ENCODE results near the gene AGR2.
"Not testable (repeated sequence)": the region's sequence is repeated elsewhere in the genome, so short reads cannot be mapped to it uniquely, and the experiment has no call there.

The AGR2 gene

DNA sequence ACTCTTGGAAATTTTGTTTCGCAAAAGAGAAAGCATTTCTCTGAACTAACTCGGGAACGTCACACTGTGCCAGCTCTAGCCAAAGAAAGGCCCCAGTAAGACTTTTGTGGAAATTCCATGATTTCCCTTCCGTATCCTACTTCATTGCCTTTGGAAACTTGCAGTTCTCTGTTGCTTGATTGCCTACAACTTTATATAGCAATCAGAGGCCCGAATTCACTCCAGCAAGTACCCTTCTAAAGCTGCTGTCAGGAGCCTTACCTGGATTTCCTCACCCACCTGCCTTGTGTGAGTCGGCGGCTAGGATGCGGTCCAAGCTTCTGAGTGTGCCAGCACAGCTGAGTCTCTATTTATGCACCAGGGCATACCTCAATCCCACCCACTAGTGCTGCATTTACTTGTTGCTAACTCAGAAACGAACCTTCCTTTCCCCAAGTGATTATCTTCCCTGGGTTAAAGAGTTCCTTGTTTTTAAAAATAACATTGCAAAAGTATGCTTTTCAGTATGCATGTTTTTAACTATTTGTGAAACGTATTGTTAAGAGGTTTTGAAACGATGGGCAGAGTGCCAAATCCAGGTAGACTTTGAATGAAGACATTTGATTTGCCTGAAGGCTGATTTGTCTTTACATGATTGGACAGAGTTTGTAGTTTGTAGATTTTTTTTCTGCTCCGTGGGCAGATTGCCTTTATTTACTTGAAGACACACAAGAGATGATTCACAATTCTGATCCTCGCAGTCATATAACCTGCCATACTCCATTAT, at the start of gene AGR2:
TSS of gene AGR2 (minus strand) at position 326 of the 766 bp plus-strand sequence. CDS start 3,203 bp downstream, outside the sequence.
- no peak for DNase-seq (ENCODE audit: low read depth in 2 of 2)

DNA sequence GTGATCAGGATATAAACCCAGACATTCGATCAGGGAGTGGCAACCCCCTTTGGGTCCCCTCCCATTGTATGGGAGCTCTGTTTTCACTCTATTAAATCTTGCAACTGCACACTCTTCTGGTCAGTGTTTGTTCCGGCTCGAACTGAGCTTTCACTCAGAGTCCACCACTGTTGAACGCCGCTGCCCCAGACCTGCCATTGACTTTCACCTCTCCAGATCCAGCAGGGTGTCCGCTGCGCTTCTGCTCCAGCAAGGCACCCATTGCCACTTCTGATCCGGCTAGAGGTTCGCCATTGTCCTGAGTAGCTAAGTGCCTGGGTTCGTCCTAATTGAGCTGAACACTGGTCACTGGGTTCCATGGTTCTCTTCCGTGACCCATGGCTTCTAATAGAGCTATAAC, 48.4 kb upstream of the AGR2 start:
- not testable (repeated sequence) for DNase-seq (ENCODE audit: low read depth in 2 of 2)

DNA sequence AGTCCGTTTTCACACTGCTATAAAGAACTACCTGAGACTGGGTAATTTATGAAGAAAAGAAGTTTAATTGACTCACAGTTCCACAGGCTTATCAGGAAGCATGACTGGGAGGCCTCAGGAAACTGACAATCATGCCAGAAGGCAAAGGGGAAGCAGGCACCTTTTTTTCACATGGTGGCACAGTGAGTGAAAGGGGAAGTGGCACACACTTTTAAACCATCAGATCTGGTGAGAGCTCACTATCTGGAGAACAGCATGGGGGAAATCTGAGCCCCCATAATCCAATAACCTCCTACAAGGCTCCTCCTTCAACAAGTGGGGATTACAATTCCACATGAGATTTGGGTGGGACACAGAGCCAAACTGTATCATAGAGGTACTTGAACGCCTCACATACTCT, 47.0 kb upstream of the AGR2 start:
- no peak for DNase-seq (ENCODE audit: low read depth in 2 of 2)

DNA sequence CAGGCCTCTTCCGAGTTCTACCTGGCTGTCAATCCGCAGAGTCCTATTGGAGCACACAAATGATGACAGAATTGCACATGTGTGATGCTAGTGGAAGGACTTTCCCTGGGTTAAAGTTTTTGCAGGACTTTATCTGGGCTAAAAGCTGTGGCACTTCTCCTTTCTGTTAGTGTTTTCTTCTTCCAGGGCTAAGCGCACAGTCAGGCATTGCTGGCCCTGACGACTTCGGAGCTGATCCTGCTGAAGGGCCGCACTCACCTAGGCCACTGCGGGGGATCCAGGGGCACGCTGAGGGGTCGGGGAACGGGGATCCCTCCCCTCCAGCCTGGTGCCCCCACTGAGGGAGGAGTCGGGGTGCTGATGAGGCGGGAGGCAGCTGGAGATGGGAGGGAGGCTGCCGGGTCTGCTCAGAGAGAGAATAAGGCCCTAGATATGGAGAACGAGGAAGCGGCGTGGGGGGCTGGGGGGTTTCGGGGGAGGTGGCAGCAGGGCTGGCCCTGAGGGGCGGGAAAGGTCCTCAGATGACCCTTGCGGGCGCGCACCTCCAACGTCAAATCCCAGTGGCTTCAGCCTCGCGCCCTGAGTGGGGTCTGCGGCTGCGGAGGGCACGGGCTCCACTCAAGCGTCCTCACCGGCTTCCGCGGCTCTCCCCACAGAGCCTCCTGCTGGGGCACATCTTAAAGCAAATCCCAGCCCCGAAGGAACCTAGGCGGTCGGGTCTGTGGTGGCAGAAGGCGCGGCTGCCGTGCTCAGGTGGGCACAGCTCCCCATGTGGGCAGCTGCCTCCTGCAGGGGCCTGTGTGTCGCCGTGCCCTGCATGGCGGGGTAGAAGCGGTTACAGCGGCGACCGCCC, 46.0 kb upstream of the AGR2 start:
- no peak for DNase-seq (ENCODE audit: low read depth in 2 of 2)

DNA sequence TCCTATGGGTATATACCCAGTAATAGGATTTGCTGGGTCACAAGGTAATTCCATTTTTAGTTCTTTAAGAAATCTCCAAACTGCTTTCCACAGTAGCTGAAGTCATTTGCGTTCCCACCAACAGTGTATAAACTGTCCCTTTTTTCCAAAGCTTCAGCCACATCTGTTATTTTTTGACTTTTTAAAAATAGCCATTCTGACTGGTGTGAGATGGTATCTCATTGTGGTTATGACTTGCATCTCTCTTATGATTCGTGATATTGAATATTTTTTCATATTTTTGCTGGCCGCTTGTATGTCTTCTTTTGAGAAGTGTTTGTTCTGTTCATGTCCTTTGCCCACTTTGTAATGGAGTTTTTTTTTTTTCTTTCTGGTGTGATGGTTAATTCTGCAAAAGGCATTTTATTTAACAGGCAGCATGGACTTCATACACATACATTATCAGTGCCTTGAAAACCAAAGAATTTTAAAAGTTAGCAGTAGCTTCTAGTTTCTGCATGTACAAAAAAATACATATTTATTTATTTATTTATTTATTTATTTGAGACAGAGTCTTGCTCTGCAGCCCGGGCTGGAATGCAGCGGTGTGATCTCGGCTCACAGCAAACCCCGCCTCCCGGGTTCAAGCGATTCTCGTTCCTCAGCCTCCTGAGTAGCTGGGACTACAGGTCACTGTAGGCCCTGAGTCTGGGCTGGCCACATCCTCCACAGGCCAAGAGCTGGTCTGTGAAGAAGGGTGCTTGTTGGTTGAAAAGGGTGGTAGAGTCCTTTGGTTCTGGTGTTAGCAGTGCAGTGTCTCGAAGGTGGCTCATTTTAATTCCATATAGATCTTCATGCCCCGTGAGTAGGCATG, 44.7 kb upstream of the AGR2 start:
- DNase-seq (ENCODE audit: low read depth in 2 of 2) = no peak

DNA sequence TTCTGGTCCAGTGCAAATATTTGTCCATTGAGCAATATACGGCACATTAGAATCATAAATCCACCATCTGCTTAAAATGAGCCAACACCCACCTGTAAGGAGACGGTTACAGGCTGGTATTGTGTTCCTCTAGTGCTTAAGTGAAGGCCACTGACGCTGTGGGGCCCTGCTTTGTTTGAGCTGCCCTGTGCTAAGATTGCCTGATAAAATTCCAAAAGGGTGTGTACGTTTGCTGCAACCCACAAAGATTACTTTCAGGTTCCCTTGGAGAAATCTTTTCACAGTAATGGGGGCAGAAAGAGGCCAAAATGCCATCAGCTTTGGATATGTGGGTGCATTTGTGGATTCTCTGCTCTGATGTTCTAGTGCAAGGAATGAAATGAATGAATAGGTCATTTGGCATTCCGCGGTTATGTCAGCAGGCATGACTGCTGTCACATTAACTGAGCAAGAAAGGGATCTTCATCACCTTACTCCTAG, 42.6 kb upstream of the AGR2 start:
- DNase-seq (ENCODE audit: low read depth in 2 of 2) = no peak

DNA sequence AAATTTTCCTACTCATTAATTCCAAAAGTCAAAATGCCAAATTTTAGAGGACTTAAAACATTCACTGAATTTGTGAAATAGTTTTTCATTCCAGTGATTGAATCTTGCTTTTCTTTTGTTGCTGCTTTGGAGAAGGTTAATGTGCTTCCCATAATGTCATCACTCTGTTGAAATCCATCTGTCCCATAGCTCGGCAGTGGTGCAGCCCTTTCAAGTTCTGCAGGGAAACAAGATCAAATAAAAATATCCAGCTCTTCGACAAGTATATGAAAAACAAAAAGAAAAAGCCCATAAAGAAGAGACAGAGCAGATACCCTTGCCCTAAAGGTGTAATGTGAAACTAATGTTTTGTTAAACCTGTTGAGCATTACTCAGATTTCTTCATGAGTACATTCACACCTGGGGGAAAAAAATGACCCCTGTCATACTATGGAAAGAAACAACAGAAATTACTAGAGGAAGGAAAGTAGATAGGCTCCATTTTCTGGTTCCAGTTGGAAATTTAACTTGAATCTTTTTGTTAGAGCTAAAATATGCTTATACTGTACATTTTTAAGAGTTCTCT, 41.9 kb upstream of the AGR2 start:
- no peak for DNase-seq (ENCODE audit: low read depth in 2 of 2)

DNA sequence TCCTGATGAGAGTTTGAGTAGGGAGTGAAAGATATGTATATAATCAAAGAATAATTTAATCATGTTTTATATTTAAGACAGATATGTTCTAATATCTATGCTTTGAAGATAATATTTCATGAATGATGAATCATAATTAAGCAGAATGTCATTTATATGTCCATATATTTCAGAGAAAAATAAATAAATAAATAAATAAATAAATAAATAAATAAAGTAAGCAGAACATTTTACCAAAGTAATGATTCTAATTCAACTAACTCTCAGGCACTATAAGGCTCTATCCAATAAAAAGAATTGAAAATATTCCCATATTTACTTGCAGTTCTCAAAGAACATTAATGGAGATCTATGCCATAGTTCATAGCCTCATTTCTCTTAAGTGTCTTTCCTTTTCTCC, 40.9 kb upstream of the AGR2 start:
- no peak for DNase-seq (ENCODE audit: low read depth in 2 of 2)

DNA sequence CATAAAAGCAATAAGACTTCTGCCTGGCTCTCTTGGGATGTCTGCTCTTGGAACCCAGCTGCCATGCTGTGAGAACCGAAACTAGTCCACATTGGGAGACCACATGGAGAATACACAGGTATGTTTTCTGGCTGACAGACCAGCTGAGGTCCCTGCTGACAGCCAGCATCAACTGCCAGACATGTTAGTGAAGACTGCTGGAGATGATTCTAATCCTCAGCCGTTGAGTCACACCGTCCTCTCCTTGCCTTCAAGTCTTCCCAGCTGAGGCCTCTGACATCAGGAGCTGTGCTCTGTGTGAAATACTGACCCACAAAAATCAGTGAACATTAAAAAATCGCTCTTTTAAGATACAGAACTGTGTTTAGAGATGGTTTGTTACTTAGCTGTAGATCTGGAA, 36.9 kb upstream of the AGR2 start:
- DNase-seq (ENCODE audit: low read depth in 2 of 2) = no peak

DNA sequence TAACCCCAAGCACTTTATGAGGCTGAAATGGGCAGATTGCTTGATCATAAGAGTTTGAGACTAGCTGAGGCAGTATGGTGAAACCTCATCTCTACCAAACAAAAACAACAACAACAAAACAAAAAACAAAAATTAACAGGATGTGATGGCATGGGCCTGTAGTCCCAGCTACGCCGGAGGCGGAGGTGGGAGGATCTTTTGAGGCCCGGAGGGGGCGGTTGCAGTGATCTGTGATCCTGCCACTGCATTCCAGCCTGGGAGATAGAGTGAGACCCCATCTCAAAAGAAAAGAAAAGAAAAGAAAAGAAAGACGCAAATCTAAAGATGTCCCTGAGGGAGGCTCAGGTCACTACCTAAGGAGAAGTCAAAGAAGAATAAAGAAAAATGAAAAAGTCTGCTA, 35.3 kb upstream of the AGR2 start:
- no peak for DNase-seq (ENCODE audit: low read depth in 2 of 2)

DNA sequence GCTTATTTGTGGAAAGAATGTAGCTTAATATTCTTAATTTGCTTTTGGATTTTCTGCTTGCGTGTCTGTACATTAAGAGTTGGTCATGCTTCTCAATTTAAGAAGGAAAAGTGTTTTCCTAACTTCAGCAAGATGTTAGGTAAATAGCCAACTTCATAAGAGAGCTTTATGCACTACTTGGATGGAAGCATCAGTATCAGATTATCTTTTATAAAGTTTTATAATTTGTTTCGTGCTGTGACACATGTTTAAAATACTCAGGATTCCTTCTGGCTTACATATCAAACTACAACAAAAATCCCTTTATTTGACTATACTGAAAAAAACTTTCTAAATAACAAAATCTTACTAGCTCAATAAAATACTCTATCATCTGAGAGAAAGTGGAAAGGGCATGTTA, 34.8 kb upstream of the AGR2 start:
- no peak for DNase-seq (ENCODE audit: low read depth in 2 of 2)

DNA sequence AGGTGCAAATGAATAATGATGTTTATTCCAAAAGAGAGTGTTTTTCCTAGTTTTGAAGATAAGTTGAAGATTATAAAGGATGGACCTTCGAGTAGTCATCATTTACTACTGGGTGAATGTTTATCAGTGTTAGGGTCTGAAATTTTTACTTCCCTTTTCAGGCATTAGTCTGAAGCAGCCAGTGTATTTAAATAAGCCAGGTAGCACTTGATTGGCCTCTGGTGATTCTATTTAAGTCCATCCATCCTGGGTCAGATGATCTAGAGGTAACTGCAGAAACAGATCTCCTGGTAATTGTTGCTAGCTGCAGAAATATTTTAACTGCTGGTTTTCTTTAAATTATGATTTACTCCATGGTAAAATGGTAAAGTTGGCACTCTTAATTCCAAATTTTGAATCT, 34.1 kb upstream of the AGR2 start:
- DNase-seq (ENCODE audit: low read depth in 2 of 2) = no peak

DNA sequence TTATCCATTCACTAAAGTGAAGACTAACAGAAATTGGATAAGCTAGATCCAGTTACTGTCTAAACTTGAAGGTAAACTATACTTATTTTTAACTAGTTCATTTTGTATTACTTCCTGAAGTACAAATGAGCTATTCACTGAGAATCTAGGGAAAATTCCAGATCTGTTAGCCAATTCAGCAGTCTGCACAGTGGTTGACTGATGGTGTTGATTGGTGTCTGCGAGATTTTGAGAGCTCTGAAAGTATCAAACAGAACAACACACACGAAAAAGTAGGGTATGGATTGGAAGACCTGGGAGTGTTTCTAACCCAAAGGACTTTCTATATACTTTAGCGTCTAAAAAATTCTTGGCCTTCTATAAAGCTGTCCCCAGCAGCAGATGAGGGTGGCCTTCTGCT, 33.6 kb upstream of the AGR2 start:
- no peak for DNase-seq (ENCODE audit: low read depth in 2 of 2)

DNA sequence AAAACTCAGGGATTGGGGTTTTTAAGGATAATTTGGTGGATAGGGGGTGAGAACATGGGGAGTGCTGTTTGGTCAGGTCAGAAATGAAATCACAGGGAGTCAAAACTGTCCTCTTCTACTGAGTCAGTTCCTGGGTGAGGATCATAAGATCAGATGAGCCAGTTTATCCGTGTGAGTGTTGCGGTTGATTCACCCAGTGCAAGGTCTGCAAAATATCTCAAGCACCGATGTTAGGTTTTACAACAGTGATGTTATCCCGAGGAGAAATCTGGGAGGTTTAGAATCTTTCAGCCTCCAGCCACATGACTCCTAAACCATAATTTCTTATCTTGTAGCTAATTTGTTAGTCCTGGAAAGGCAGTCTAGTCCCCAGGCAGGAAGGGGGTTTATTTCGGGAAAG, 31.7 kb upstream of the AGR2 start:
- no peak for DNase-seq (ENCODE audit: low read depth in 2 of 2)

DNA sequence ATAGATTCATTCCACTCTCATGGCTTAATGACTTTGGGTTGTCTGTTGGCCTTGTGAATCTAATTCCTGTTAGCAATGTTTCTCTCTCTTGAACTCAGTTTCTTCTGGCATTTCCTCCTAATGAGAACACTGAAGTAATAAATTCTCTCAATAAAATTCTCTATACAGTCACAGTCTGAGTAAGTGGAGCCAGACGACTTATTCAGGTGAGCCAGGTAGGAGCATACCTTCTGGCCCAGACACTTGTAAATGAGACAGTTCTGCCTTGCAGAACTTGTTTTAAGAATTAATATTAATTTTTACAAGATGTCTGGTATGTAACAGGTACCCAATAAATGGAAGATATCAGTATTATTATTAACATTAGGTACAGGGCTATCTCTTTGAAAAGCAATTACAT, 28.6 kb upstream of the AGR2 start:
- DNase-seq (ENCODE audit: low read depth in 2 of 2) = no peak

DNA sequence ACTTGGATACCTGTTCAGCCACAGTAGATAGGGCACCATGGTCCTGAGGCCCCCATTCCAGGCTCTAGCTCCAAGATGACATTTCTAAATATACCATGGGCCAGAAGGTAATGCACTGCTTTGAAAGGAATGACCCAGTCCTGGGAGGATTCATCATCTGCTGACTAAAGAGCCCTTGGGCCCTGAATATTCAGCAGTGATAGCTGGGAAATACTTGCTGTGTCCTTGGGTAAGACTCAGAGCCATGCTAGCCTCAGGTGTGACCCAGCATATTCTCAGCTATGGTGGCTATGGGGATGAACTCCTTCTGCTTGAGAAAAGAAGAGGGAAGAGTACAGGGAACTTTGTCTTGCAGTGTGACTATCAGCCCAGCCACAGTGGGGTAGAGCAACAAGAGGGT, 21.3 kb upstream of the AGR2 start:
- DNase-seq (ENCODE audit: low read depth in 2 of 2) = no peak

DNA sequence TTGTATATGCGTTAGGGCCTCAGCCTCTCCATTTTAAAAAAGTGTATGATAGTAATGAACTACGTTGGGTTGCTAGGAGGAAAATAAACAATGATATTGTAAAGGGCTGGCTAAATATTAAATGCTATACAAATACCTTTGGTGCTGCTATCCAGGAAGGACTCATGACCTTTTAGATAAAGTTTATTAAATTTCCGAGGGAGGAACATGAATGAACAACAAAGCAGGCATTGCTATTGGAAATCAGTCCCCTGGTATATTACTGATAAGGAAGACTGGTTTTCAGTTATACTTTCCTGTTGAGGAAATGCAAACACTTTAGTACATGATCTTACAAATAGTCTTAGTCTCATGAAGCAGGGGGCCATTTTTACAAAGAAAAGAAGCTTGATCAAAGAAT, 17.2 kb upstream of the AGR2 start:
- DNase-seq (ENCODE audit: low read depth in 2 of 2) = no peak

DNA sequence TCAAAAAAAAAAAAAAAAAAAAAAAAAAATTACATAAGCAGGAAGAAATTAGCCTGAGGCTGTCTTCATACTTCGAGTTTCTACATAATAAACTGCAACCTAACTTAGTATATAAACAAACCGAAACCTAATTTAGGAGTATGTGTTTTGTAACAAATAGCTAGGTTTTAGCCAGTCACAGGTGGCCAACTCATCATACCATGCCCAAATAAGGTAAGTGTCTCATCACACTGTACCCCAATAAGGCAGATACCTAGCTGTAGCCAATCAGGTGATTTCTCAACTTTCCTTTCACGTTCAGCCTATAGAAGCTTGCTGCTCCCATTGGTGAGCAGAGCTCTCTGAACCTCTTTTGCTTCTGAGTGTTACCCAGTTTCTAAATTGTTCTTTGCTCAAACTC, 13.9 kb upstream of the AGR2 start:
- no peak for DNase-seq (ENCODE audit: low read depth in 2 of 2)

DNA sequence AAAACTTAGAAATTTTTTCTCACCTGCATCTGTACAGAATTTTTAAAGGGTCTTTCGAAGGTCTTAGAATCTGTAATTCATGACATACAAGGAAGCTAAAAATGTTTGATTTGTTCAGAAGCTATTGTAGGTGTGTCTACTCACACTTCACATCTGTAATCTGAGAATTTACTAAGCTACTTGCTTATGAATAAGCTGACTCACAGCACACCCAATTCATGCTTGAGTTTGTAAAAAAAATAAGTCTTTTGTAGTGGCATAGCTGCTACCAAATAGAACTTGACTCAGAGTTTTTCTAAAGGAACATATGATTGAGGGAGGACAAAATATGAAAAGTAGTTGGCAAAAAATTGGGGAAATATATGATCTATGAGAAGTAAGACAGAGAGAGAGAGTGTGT, 12.7 kb upstream of the AGR2 start:
- no peak for DNase-seq (ENCODE audit: low read depth in 2 of 2)

DNA sequence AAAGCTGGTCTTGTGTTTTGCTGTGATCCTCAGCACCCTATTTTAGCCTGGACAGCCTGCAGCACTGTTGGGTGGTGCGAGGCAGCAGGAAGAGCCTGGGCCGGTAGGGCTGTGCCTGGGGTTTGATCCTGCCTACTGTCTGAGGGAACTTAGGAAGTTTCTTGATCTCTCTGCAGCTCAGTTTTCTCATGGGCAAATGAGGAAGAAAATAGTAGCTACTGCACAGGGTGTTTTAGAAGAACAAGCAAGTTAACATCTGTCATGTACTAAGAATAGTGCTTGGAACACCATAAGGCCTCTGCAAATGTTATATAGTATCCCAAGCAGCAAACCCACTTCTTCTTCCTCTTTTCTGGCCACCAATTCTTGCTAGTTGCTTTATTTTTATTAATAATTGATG, 12.0 kb upstream of the AGR2 start:
- no peak for DNase-seq (ENCODE audit: low read depth in 2 of 2)

DNA sequence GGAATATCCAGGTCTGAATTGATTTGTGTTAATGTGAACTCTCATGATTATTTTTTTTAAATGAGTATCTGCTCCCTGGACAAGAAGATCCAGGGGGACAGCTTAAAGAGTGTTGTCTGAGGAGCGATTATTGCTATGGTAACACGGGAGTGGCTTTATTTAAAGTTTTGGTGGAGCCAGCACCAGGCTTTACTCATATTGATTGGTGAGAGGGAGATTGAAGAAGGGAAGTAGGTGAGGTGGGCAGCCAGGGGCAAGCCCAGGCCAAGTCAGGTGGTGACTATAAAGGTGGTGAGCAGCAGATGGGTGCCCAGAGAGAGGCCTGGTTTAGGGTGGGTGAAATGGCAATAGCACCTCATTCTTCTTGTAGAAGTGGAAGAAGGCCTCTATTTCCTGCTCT, 10.2 kb upstream of the AGR2 start:
- DNase-seq (ENCODE audit: low read depth in 2 of 2) = no peak

DNA sequence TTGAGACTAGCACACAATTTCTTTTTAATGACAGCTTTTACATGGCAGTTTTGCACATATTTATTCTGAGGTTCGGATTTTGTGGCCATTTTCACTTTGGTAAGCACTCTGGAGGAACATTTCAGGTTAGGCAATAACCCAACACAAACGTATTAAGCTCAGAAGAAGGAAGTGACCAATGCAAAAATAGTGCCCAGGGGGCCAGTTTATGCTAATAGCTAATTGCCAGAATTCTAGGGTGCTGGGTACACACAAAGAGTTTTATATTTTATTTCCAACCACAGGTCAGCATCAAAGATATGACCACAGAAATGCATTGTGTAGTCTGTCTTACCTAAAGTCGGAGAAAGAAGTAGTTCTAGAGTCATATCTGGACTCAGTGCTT, 8.4 kb upstream of the AGR2 start:
- DNase-seq (ENCODE audit: low read depth in 2 of 2) = no peak
